Stimulated activated CD8-positive, alpha-beta memory T cell treated with anti-CD3 and anti-CD28 coated beads, Interleukin-2, amount 100 ng/mL, for 1 hour (primary cell): ENCODE data around the gene PSMG4.
"Not testable (repeated sequence)": the region's sequence is repeated elsewhere in the genome, so short reads cannot be mapped to it uniquely, and the experiment has no call there.

Experiments used
- DNase-seq, 2 donors: peaks; one replicate each; pipeline ENCODE4 v3.0.0-alpha.2; 2020; ENCODE audit warnings: low read depth in 2 of 2

Gene PSMG4

GRCh38 chr6:3230256-3230882 is 28.4 kb upstream of the PSMG4 start:
- no peak for DNase-seq

- DNase-seq: no peak
These were observed 27.9 kb upstream of the PSMG4 start for GRCh38 chr6:3230900-3231246.

- DNase-seq: no peak
These were observed 27.3 kb upstream of the PSMG4 start for GRCh38 chr6:3231247-3232016.

- no peak for DNase-seq
These were observed 26.5 kb upstream of the PSMG4 start for GRCh38 chr6:3232017-3232945.

- DNase-seq: no peak
These were observed 25.4 kb upstream of the PSMG4 start for GRCh38 chr6:3233321-3233720.

- DNase-seq: no peak
These were observed 24.8 kb upstream of the PSMG4 start for GRCh38 chr6:3233904-3234303.

GRCh38 chr6:3235486-3235885 is 23.3 kb upstream of the PSMG4 start:
- DNase-seq: no peak

- DNase-seq: no peak
These were observed 22.7 kb upstream of the PSMG4 start for GRCh38 chr6:3236005-3236404.

GRCh38 chr6:3237761-3238662 is 20.7 kb upstream of the PSMG4 start:
- DNase-seq: no peak

- DNase-seq: no peak
These were observed 19.5 kb upstream of the PSMG4 start for GRCh38 chr6:3239110-3239830.

- DNase-seq: no peak
These were observed 18.2 kb upstream of the PSMG4 start for GRCh38 chr6:3240595-3240994.

GRCh38 chr6:3241745-3242144 is 17.0 kb upstream of the PSMG4 start:
- DNase-seq: not testable (repeated sequence)

GRCh38 chr6:3242768-3243167 is 16.0 kb upstream of the PSMG4 start:
- DNase-seq: no peak

- DNase-seq: no peak
These were observed 14.5 kb upstream of the PSMG4 start for GRCh38 chr6:3244003-3244831.

- DNase-seq: not testable (repeated sequence)
These were observed 13.9 kb upstream of the PSMG4 start for GRCh38 chr6:3244832-3245161.

GRCh38 chr6:3245216-3245615 is 13.5 kb upstream of the PSMG4 start:
- DNase-seq: no peak

- DNase-seq: no peak
These were observed 11.2 kb upstream of the PSMG4 start for GRCh38 chr6:3247255-3248146.

GRCh38 chr6:3249821-3250220 is 8.9 kb upstream of the PSMG4 start:
- DNase-seq: no peak

- no peak for DNase-seq
These were observed 8.5 kb upstream of the PSMG4 start for GRCh38 chr6:3250231-3250675.
